Hindlimb muscle (tissue), 1 donor: ENCODE results near the gene RNF175. TPM values are rescaled to one million over a fixed set of nuclear protein-coding genes. Genes with fewer than 3 reads are reported as not detected.
A peak's percentile ranks its signal among the peaks of the same experiment; 100 is the strongest.

Source experiments
- DNase-seq: peaks from one replicate; pipeline ENCODE4 v3.0.0-alpha.2; 2013
- polyA plus RNA-seq: library from polyadenylated mRNA; unstranded; fragments of 120-200 nt; gene quantifications from one replicate; pipeline ENCODE4 v1.2.1, GENCODE V29; 2013; ENCODE audit not compliant: insufficient read length

The RNF175 gene
- 0.25 TPM for polyA plus RNA-seq

- DNase-seq = peak; percentile 40
Observed at GRCh38 chr4:153759407-153760316, at the start of gene RNF175. Gene RNF175 (minus strand): TSS chr4:153760024. CDS start chr4:153759862, 162 bp downstream.

- DNase-seq = no peak
Observed at GRCh38 chr4:153809307-153809706, 49.5 kb upstream of the RNF175 start.

GRCh38 chr4:153808175-153808574, 48.4 kb upstream of the RNF175 start:
- DNase-seq = no peak

- no peak for DNase-seq
Observed at GRCh38 chr4:153806073-153806472, 46.2 kb upstream of the RNF175 start.

GRCh38 chr4:153804722-153805121, 44.9 kb upstream of the RNF175 start:
- DNase-seq = no peak

- DNase-seq = no peak
Observed at GRCh38 chr4:153799694-153800074, 39.9 kb upstream of the RNF175 start.

GRCh38 chr4:153798901-153799693, 39.3 kb upstream of the RNF175 start:
- no peak for DNase-seq

- DNase-seq = no peak
Observed at GRCh38 chr4:153798420-153798819, 38.6 kb upstream of the RNF175 start.

- no peak for DNase-seq
Observed at GRCh38 chr4:153794006-153794405, 34.2 kb upstream of the RNF175 start.

- DNase-seq = no peak
Observed at GRCh38 chr4:153792618-153793247, 32.9 kb upstream of the RNF175 start.

GRCh38 chr4:153791746-153792617, 32.2 kb upstream of the RNF175 start:
- DNase-seq = peak; percentile 78

GRCh38 chr4:153790962-153791551, 31.2 kb upstream of the RNF175 start:
- DNase-seq = peak; percentile 50

- DNase-seq = no peak
Observed at GRCh38 chr4:153790500-153790865, 30.7 kb upstream of the RNF175 start.

- no peak for DNase-seq
Observed at GRCh38 chr4:153789741-153790499, 30.1 kb upstream of the RNF175 start.

- peak; percentile 48 for DNase-seq
Observed at GRCh38 chr4:153788413-153789276, 28.8 kb upstream of the RNF175 start, which contains the start of gene SFRP2. Gene SFRP2 (minus strand): TSS chr4:153789083. CDS start chr4:153788835, 248 bp downstream.

GRCh38 chr4:153788051-153788412, 28.2 kb upstream of the RNF175 start:
- no peak for DNase-seq

- no peak for DNase-seq
Observed at GRCh38 chr4:153787575-153787974, 27.8 kb upstream of the RNF175 start.

- peak; percentile 19 for DNase-seq
Observed at GRCh38 chr4:153787061-153787560, 27.3 kb upstream of the RNF175 start.

GRCh38 chr4:153785910-153786721, 26.3 kb upstream of the RNF175 start:
- peak; percentile 33 for DNase-seq
